HFF-Myc (cell line): ENCODE results near the gene NMT1.

Experiments used
- DNase-seq: peaks from one replicate; pipeline ENCODE4 v3.0.0-alpha.2; 2011; ENCODE audit warnings: low read depth; ENCODE audit errors: extremely low read depth
- H3K4me3 ChIP-seq: replicated peaks from 2 replicates; pipeline ENCODE4 v1.5.1; 2011; ENCODE audit warnings: low read depth, mild to moderate bottlenecking, control low read depth, low read length
- CTCF ChIP-seq: IDR thresholded peaks from 2 replicates; pipeline ENCODE4 v1.5.1; 2012; ENCODE audit warnings: mild to moderate bottlenecking, low read depth, low read length, control low read depth; ENCODE audit errors: missing control alignments

NMT1 gene

GRCh38 chr17:45060797-45061605, at the start of gene NMT1:
NMT1 (plus strand) TSS chr17:45061317; CDS start chr17:45061330, 13 bp downstream.
- H3K4me3 ChIP-seq = peak within 1 kb of the TSS; percentile 76
- peak; percentile 99 for DNase-seq
- TF ChIP-seq CTCF = no peak

GRCh38 chr17:45011767-45012166, 49.4 kb upstream of the NMT1 start:
- DNase-seq = no peak
- no peak overlapping the region for H3K4me3 ChIP-seq
- TF ChIP-seq CTCF = no peak

DNA sequence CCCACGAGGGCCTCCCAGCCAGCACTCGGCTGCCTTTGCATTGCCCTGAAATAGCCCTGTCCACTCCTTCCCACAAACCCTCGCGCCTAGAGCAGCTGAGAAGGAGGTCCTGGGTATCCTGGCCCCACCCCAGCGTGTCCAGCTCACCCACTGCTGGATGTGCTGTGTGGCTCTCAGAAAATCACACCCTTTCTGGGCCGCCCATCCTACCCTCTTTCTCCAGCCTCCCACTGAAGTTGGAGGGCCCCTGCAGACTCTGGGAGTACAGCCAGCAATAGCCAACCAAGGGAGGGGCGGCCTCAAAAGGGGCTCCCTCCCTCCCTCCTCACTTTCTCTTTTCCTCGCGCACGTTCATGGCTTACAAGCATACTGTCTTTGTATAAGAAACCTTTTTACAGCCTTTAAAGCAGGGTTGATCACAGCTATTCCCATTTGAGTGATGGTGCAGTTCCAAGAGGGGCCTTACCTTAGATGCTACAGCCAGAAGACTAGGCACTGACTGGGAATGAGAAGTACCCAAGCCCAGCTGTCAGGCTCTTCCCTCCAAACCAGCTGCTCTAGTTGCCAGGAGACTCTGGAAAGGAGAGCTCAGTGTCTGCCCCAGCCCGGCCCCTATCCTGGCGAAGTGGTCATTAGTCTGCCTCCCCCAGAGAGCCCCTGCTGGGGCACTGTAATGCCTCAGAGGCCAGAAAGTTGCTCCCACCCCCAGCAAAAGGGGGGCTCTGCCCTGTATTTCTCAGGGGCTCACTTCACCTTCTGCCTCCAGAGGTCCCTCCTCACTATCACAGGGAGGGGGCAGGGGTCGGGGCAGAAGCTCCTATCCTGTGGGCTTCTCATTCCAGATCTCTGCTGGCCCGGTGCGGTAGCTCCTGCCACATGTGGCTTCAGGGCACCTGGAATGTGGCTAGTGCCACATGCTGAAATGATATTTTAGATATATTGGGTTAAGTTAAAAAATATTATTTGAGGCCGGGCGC, 47.8 kb upstream of the NMT1 start:
- no peak for DNase-seq
- TF ChIP-seq CTCF = no peak

DNA sequence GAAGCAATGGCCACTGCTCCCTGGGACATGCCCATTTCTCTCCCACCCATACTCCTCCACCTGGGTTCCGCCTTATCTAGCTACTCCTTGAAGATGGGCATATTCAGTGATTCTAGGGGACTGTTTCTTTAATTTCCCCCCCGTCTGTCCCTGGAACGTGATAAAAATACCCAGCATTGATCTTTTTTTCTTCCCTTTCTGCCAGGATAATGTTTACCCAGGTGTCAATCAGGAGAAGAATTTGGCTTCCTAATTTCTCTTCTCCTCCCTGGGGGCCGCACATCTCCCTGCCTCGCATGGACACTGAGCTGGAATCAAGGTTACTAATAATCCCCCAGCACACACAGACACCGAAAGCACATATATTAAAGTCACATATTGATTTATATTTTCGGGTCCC, 44.9 kb upstream of the NMT1 start:
- H3K4me3 ChIP-seq = no peak overlapping the region
- no peak for DNase-seq
- TF ChIP-seq CTCF = no peak

More for the DNA sequence above, 47.8 kb upstream of the NMT1 start:
- H3K4me3 ChIP-seq = no peak overlapping the region

DNA sequence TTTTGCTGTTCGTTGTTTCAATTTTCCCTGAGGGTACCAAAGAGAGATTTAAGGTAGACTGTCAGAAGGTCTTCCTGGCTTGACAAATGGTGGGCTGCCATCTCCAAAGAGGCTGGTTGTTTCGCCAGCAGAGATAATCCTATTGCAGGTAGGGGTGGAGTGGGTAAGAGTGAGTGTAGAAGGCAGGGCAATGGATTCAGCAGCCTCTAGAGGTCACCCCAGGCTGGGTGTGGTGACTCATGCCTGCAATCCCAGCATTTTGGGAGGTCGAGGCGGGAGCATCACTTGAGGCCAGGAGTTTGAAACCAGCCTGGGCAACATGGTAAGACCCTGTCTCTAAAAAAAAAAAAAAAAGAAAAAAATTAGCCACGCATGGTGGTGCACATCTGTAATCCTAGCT, 44.3 kb upstream of the NMT1 start:
- no peak for DNase-seq
- H3K4me3 ChIP-seq = no peak overlapping the region

DNA sequence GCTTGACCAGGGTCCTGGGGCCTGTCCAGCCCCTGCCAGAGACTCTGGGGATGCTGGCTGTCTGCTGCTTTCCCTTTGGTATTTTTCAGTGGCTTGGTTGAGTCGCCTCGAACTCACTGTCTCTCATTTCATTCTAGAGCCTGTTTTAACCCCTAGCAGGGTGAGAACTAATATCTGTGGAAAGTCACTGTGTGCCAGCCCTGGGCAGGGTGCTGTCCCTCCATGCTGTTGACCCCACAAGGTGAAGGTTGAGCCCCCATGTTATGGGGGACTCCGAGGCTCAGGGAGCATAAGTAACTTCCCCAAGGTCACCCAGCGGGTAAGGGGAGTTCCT, 42.6 kb upstream of the NMT1 start:
- peak overlapping the region; percentile 39 for H3K4me3 ChIP-seq
- no peak for TF ChIP-seq CTCF
- no peak for DNase-seq

More for the DNA sequence above, 44.3 kb upstream of the NMT1 start:
- TF ChIP-seq CTCF = peak; percentile 33
